ENCODE measurements around the gene GPR137. TPM values are rescaled to one million over a fixed set of nuclear protein-coding genes. Genes with fewer than 3 reads are reported as not detected.

GPR137 gene
- total and polyA plus RNA-seq, 9 of the 15 experiments (the other 6 are each of a cell fraction or from before 2014, with no cell fraction given): 0.32 to 26.7 (median 10.7) TPM

DNA sequence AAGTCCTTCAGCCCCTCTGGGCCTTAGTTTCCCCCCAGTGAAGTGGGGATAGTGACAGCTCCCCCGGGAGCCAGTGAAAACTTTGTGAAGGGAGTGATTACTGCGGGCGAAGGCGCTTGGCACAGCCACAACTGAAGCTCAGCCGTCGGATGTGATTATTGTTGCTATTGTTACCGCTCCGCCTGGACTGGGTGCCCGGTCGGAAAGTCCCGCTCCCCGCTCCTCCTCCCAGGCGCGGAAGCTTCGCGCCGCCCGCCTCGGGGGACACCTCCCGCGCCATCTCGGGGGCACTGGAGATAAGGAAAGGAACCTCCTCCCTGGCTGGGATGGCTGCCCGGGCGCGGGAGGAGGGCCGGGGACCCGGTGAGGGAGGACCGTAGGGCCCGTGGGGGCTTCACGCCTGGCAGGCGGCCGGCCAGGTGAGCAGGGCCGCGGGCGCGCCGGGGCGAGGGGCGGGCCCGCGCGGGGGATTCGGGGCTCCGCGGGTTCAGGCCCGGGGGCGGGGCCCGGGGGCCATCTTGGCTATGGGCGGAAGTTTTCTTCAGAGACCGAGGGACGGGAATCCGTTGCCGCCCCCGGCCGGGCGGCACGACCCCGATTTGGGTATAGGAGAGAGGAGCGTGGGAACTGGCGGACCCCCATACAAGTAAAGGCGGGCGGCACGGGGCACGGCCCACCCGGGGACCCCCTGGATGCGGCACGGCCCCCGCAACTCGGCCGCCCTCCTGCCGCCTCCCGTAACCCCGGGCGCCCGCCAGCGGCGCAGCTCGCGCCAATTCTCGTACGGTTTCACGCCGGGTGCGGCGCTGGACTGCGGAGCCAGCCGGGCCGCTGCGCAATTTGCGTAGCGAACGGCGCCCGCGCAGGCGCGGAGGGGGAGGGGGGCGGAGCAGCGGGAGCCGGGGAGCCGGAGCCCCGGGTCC, at the start of gene GPR137 (continued):
- TF ChIP-seq, protein P1, sequence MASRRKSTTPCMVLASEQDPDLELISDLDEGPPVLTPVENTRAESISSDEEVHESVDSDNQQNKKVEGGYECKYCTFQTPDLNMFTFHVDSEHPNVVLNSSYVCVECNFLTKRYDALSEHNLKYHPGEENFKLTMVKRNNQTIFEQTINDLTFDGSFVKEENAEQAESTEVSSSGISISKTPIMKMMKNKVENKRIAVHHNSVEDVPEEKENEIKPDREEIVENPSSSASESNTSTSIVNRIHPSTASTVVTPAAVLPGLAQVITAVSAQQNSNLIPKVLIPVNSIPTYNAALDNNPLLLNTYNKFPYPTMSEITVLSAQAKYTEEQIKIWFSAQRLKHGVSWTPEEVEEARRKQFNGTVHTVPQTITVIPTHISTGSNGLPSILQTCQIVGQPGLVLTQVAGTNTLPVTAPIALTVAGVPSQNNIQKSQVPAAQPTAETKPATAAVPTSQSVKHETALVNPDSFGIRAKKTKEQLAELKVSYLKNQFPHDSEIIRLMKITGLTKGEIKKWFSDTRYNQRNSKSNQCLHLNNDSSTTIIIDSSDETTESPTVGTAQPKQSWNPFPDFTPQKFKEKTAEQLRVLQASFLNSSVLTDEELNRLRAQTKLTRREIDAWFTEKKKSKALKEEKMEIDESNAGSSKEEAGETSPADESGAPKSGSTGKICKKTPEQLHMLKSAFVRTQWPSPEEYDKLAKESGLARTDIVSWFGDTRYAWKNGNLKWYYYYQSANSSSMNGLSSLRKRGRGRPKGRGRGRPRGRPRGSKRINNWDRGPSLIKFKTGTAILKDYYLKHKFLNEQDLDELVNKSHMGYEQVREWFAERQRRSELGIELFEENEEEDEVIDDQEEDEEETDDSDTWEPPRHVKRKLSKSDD (conservative IDR thresholded peaks at IDR 0.05; ENCODE audit: low read length): no peak
- TF ChIP-seq HMG20A (CRISPR knock-in tag; conservative IDR thresholded peaks at IDR 0.05): no peak
- TF ChIP-seq ATF7 (IDR thresholded peaks at IDR 0.05): peak; percentile 64
- no peak for TF ChIP-seq TCFL5 (CRISPR knock-in tag; conservative IDR thresholded peaks at IDR 0.05)
- peak; percentile 82 for TF ChIP-seq SAP30 (IDR thresholded peaks at IDR 0.05; ENCODE audit: borderline replicate concordance, insufficient read depth, low read depth, low read length, poor library complexity, severe bottlenecking)
- no peak for TF ChIP-seq SREBF2 (CRISPR knock-in tag; IDR thresholded peaks at IDR 0.05)
- no peak for TF ChIP-seq CEBPG (CRISPR knock-in tag; IDR thresholded peaks at IDR 0.05)
- no peak for TF ChIP-seq CEBPG (tag; conservative IDR thresholded peaks at IDR 0.05 in 1 of 2, IDR thresholded peaks at IDR 0.05 in 1 of 2)
- TF ChIP-seq NFXL1 (CRISPR knock-in tag; IDR thresholded peaks at IDR 0.05): no peak
- no peak for TF ChIP-seq ZNF75A (CRISPR knock-in tag; IDR thresholded peaks at IDR 0.05)
- TF ChIP-seq BRCA1 (IDR thresholded peaks at IDR 0.05): no peak
- TF ChIP-seq BRCA1 (CRISPR knock-in tag; IDR thresholded peaks at IDR 0.05): no peak
- no peak for TF ChIP-seq KHSRP (IDR thresholded peaks at IDR 0.05)
- TF ChIP-seq SREBF1 (IDR thresholded peaks at IDR 0.05; ENCODE audit: borderline replicate concordance, low read depth, low read length): no peak
- TF ChIP-seq, protein P2, sequence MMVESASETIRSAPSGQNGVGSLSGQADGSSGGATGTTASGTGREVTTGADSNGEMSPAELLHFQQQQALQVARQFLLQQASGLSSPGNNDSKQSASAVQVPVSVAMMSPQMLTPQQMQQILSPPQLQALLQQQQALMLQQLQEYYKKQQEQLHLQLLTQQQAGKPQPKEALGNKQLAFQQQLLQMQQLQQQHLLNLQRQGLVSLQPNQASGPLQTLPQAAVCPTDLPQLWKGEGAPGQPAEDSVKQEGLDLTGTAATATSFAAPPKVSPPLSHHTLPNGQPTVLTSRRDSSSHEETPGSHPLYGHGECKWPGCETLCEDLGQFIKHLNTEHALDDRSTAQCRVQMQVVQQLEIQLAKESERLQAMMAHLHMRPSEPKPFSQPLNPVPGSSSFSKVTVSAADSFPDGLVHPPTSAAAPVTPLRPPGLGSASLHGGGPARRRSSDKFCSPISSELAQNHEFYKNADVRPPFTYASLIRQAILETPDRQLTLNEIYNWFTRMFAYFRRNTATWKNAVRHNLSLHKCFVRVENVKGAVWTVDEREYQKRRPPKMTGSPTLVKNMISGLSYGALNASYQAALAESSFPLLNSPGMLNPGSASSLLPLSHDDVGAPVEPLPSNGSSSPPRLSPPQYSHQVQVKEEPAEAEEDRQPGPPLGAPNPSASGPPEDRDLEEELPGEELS (CRISPR knock-in tag; IDR thresholded peaks at IDR 0.05; ENCODE audit: borderline replicate concordance): no peak
- TF ChIP-seq, protein P3, sequence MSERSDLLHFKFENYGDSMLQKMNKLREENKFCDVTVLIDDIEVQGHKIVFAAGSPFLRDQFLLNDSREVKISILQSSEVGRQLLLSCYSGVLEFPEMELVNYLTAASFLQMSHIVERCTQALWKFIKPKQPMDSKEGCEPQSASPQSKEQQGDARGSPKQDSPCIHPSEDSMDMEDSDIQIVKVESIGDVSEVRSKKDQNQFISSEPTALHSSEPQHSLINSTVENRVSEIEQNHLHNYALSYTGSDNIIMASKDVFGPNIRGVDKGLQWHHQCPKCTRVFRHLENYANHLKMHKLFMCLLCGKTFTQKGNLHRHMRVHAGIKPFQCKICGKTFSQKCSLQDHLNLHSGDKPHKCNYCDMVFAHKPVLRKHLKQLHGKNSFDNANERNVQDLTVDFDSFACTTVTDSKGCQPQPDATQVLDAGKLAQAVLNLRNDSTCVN (CRISPR knock-in tag; IDR thresholded peaks at IDR 0.05): no peak
- TF ChIP-seq COPS2 (conservative IDR thresholded peaks at IDR 0.05): no peak
- TF ChIP-seq ZNF274 (IDR thresholded peaks at IDR 0.05; ENCODE audit: borderline replicate concordance, low read depth, low read length): no peak
- TF ChIP-seq, protein P4, sequence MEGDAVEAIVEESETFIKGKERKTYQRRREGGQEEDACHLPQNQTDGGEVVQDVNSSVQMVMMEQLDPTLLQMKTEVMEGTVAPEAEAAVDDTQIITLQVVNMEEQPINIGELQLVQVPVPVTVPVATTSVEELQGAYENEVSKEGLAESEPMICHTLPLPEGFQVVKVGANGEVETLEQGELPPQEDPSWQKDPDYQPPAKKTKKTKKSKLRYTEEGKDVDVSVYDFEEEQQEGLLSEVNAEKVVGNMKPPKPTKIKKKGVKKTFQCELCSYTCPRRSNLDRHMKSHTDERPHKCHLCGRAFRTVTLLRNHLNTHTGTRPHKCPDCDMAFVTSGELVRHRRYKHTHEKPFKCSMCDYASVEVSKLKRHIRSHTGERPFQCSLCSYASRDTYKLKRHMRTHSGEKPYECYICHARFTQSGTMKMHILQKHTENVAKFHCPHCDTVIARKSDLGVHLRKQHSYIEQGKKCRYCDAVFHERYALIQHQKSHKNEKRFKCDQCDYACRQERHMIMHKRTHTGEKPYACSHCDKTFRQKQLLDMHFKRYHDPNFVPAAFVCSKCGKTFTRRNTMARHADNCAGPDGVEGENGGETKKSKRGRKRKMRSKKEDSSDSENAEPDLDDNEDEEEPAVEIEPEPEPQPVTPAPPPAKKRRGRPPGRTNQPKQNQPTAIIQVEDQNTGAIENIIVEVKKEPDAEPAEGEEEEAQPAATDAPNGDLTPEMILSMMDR (IDR thresholded peaks at IDR 0.05 in 2 of 3, conservative IDR thresholded peaks at IDR 0.05 in 1 of 3; ENCODE audit: insufficient read depth in 2 of 3, low read depth in 1 of 3, low read length in 3 of 3): no peak
- no peak for TF ChIP-seq NFE2 (IDR thresholded peaks at IDR 0.05; ENCODE audit: low read depth)
